Progenitor cell of endocrine pancreas (in vitro differentiated cells): ENCODE measurements around the gene PRELP. TPM values are rescaled to one million over a fixed set of nuclear protein-coding genes. Genes with fewer than 3 reads are reported as not detected.

Experiments used
- DNase-seq: peaks from one replicate; pipeline ENCODE4 v3.0.0; 2021; ENCODE audit warnings: low spot score; ENCODE audit not compliant: unreplicated experiment
- H3K27ac Mint-ChIP-seq: 2 replicates; pipeline ENCODE4 v1.8.0; 2021; ENCODE audit warnings: mild to moderate bottlenecking, moderate library complexity, mixed read lengths
- H3K27me3 Mint-ChIP-seq: 2 replicates; pipeline ENCODE4 v1.8.0; 2021; ENCODE audit warnings: mixed read lengths
- H3K36me3 Mint-ChIP-seq: 2 replicates; pipeline ENCODE4 v1.8.0; 2022; ENCODE audit warnings: mixed read lengths; ENCODE audit not compliant: insufficient read depth
- H3K4me1 Mint-ChIP-seq: 2 replicates; pipeline ENCODE4 v1.8.0; 2021; ENCODE audit warnings: low read depth, mixed read lengths
- H3K4me3 Mint-ChIP-seq: 2 replicates; pipeline ENCODE4 v1.8.0; 2021; ENCODE audit warnings: low read depth, mild to moderate bottlenecking, moderate library complexity, mixed read lengths
- H3K9me3 Mint-ChIP-seq: 2 replicates; pipeline ENCODE4 v1.8.0; 2021; ENCODE audit warnings: low read depth, mixed read lengths
- CTCF ChIP-seq: fragments of 200-600 bp; sonication (generic); IDR thresholded peaks from one replicate; pipeline ENCODE4 v1.5.0; 2021; ENCODE audit warnings: antibody characterized with exemption, mild to moderate bottlenecking; ENCODE audit not compliant: unreplicated experiment
- total RNA-seq: library from RNA; stranded (reverse); gene quantifications from 2 replicates; pipeline ENCODE4 v1.2.1, GENCODE V29; 2021

PRELP gene
- total RNA-seq, 1 donor from 2014 or later = 0.14 TPM

- Mint-ChIP-seq H3K9me3 (no peaks in the 10 kb centered on the region), H3K27me3 (peaks cover 26% of the 10 kb centered on the region), H3K4me1 (peaks cover 16% of the 10 kb centered on the region), H3K27ac (no peak overlapping the region), H3K4me3 (no peak overlapping the region), H3K36me3 (no peaks in the 10 kb centered on the region)
- TF ChIP-seq CTCF = no peak
- DNase-seq = no peak
Measured at GRCh38 chr1:203522237-203522636, 46.6 kb downstream of the PRELP start.

- Mint-ChIP-seq H3K9me3 (no peaks in the 10 kb centered on the region), H3K27ac (no peak overlapping the region), H3K4me3 (no peak overlapping the region), H3K36me3 (no peaks in the 10 kb centered on the region), H3K4me1 (peaks cover 12% of the 10 kb centered on the region), H3K27me3 (peaks cover 22% of the 10 kb centered on the region)
- no peak for TF ChIP-seq CTCF
- no peak for DNase-seq
Measured at GRCh38 chr1:203523667-203524066, 48.1 kb downstream of the PRELP start.

GRCh38 chr1:203524152-203524551 lies 48.5 kb downstream of the PRELP start:
- Mint-ChIP-seq H3K27me3 (peaks cover 23% of the 10 kb centered on the region), H3K4me1 (peaks cover 7% of the 10 kb centered on the region), H3K27ac (no peak overlapping the region), H3K4me3 (no peak overlapping the region), H3K9me3 (no peaks in the 10 kb centered on the region), H3K36me3 (no peaks in the 10 kb centered on the region)
- TF ChIP-seq CTCF = no peak
- DNase-seq = no peak

- no peaks in the 10 kb centered on the region for H3K36me3 Mint-ChIP-seq
- TF ChIP-seq CTCF = no peak
- H3K27ac Mint-ChIP-seq = no peak overlapping the region
- no peaks in the 10 kb centered on the region for H3K9me3 Mint-ChIP-seq
- no peak for DNase-seq
- H3K27me3 Mint-ChIP-seq = peaks cover 23% of the 10 kb centered on the region
- H3K4me3 Mint-ChIP-seq = no peak overlapping the region
- H3K4me1 Mint-ChIP-seq = peaks cover 2% of the 10 kb centered on the region
Measured at GRCh38 chr1:203524824-203525223, 49.2 kb downstream of the PRELP start.

GRCh38 chr1:203525685-203526084 lies 50.1 kb downstream of the PRELP start:
- peaks cover 2% of the 10 kb centered on the region for H3K4me1 Mint-ChIP-seq
- H3K27me3 Mint-ChIP-seq = peaks cover 20% of the 10 kb centered on the region
- no peak for TF ChIP-seq CTCF
- H3K4me3 Mint-ChIP-seq = no peak overlapping the region
- H3K27ac Mint-ChIP-seq = no peak overlapping the region
- no peaks in the 10 kb centered on the region for H3K9me3 Mint-ChIP-seq
- no peak for DNase-seq
- no peaks in the 10 kb centered on the region for H3K36me3 Mint-ChIP-seq
